ENCODE measurements around the gene LGR5.
"Not testable (repeated sequence)": the region's sequence is repeated elsewhere in the genome, so short reads cannot be mapped to it uniquely, and the experiment has no call there.

Gene LGR5

GRCh38 chr12:71556448-71556847 is 116.8 kb downstream of the LGR5 start:
- DNase-seq, result no peak

- no peak for DNase-seq
These were observed 117.3 kb downstream of the LGR5 start for GRCh38 chr12:71556875-71557274.

- no peak for DNase-seq
These were observed 118.8 kb downstream of the LGR5 start for GRCh38 chr12:71558445-71558844.

- no peak for DNase-seq
These were observed 123.3 kb downstream of the LGR5 start for GRCh38 chr12:71562676-71563595.

GRCh38 chr12:71565535-71565934 is 125.9 kb downstream of the LGR5 start:
- DNase-seq, result no peak

GRCh38 chr12:71566655-71567054 is 127.1 kb downstream of the LGR5 start:
- DNase-seq, result no peak

- peak; percentile 13 for DNase-seq
These were observed 127.9 kb downstream of the LGR5 start for GRCh38 chr12:71567537-71567936.

GRCh38 chr12:71569885-71570284 is 130.3 kb downstream of the LGR5 start:
- not testable (repeated sequence) for DNase-seq

GRCh38 chr12:71576496-71576895 is 136.9 kb downstream of the LGR5 start:
- DNase-seq, result no peak

- no peak for DNase-seq
These were observed 139.2 kb downstream of the LGR5 start for GRCh38 chr12:71578694-71579258.

GRCh38 chr12:71581206-71581605 is 141.6 kb downstream of the LGR5 start:
- DNase-seq, result no peak

GRCh38 chr12:71582925-71583324 is 143.3 kb downstream of the LGR5 start:
- no peak for DNase-seq

GRCh38 chr12:71584356-71584755 is 144.8 kb downstream of the LGR5 start:
- DNase-seq, result no peak

GRCh38 chr12:71585218-71585617 is 145.6 kb downstream of the LGR5 start:
- DNase-seq, result no peak

GRCh38 chr12:71587012-71587411 is 147.4 kb downstream of the LGR5 start:
- DNase-seq, result no peak

GRCh38 chr12:71589478-71589881 is 149.9 kb downstream of the LGR5 start:
- DNase-seq, result no peak

GRCh38 chr12:71591601-71592000 is 152.0 kb downstream of the LGR5 start:
- no peak for DNase-seq

GRCh38 chr12:71592841-71593240 is 153.2 kb downstream of the LGR5 start:
- DNase-seq, result peak; percentile 14

GRCh38 chr12:71594214-71594948 is 154.8 kb downstream of the LGR5 start:
- peak; percentile 88 for DNase-seq

- DNase-seq, result no peak
These were observed 159.6 kb downstream of the LGR5 start for GRCh38 chr12:71599210-71599609.

- DNase-seq, result no peak
These were observed 161.9 kb downstream of the LGR5 start for GRCh38 chr12:71601546-71601945.

- no peak for DNase-seq
These were observed 163.4 kb downstream of the LGR5 start for GRCh38 chr12:71602761-71603577.

GRCh38 chr12:71605039-71605438 is 165.4 kb downstream of the LGR5 start:
- DNase-seq, result no peak

All from OCI-M1 (cell line).